ENCODE results near the gene ANKAR. TPM values are rescaled to one million over a fixed set of nuclear protein-coding genes. Genes with fewer than 3 reads are reported as not detected.

Gene ANKAR
- total RNA-seq, 1 experiment from 2014 or later, result 4.4 TPM

DNA sequence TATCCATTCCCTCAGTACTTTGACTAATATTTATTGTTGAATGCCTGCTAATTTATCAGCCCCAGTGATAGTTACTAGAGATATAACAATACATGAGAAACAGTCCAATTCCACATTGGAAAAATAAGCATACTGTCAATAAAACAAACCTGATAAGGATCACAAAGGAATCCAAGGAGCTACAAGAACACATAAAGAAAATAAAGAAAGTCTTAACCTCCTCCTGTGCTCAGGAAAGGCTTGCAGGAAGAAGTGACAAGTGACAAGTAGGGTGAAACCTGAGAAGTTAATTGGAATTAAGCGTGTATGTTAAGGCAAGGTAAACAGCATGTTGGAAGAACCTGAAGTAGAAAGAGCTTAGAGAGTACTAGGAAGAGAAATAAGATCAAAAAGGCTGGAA lies 33.5 kb upstream of the ANKAR start:
- TF ChIP-seq TCF7L2 (IDR thresholded peaks at IDR 0.05; ENCODE audit: low read depth, low read length) (no peak), SIN3A (IDR thresholded peaks at IDR 0.05; ENCODE audit: borderline replicate concordance, insufficient read depth, low read depth, low read length) (no peak), POLR2AphosphoS5 (IDR thresholded peaks at IDR 0.05; ENCODE audit: low read depth, low read length) (no peak)
- TF ChIP-seq, protein P1, sequence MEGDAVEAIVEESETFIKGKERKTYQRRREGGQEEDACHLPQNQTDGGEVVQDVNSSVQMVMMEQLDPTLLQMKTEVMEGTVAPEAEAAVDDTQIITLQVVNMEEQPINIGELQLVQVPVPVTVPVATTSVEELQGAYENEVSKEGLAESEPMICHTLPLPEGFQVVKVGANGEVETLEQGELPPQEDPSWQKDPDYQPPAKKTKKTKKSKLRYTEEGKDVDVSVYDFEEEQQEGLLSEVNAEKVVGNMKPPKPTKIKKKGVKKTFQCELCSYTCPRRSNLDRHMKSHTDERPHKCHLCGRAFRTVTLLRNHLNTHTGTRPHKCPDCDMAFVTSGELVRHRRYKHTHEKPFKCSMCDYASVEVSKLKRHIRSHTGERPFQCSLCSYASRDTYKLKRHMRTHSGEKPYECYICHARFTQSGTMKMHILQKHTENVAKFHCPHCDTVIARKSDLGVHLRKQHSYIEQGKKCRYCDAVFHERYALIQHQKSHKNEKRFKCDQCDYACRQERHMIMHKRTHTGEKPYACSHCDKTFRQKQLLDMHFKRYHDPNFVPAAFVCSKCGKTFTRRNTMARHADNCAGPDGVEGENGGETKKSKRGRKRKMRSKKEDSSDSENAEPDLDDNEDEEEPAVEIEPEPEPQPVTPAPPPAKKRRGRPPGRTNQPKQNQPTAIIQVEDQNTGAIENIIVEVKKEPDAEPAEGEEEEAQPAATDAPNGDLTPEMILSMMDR (IDR thresholded peaks at IDR 0.05), result no peak
- TF ChIP-seq, protein P2, sequence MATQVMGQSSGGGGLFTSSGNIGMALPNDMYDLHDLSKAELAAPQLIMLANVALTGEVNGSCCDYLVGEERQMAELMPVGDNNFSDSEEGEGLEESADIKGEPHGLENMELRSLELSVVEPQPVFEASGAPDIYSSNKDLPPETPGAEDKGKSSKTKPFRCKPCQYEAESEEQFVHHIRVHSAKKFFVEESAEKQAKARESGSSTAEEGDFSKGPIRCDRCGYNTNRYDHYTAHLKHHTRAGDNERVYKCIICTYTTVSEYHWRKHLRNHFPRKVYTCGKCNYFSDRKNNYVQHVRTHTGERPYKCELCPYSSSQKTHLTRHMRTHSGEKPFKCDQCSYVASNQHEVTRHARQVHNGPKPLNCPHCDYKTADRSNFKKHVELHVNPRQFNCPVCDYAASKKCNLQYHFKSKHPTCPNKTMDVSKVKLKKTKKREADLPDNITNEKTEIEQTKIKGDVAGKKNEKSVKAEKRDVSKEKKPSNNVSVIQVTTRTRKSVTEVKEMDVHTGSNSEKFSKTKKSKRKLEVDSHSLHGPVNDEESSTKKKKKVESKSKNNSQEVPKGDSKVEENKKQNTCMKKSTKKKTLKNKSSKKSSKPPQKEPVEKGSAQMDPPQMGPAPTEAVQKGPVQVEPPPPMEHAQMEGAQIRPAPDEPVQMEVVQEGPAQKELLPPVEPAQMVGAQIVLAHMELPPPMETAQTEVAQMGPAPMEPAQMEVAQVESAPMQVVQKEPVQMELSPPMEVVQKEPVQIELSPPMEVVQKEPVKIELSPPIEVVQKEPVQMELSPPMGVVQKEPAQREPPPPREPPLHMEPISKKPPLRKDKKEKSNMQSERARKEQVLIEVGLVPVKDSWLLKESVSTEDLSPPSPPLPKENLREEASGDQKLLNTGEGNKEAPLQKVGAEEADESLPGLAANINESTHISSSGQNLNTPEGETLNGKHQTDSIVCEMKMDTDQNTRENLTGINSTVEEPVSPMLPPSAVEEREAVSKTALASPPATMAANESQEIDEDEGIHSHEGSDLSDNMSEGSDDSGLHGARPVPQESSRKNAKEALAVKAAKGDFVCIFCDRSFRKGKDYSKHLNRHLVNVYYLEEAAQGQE (IDR thresholded peaks at IDR 0.05; ENCODE audit: insufficient read depth in 1 of 2, low read depth in 2 of 2, low read length in 1 of 2), result no peak
- DNase-seq (ENCODE audit: low read depth, low spot score) (no peak), ATAC-seq (no peak)
- Histone ChIP-seq H3K9me3 (ENCODE audit: control insufficient read depth, insufficient read depth, low read depth, low read length) (no peaks in the 10 kb centered on the region), H3K4me3 (ENCODE audit: low read depth in 2 of 2, low read length in 2 of 2) (no peak overlapping the region), H3K4me1 (ENCODE audit: control insufficient read depth, insufficient read depth, low read length) (no peaks in the 10 kb centered on the region), H3K27me3 (ENCODE audit: control insufficient read depth, insufficient read depth, low read length) (no peaks in the 10 kb centered on the region), H3K27ac (ENCODE audit: low read length) (no peak overlapping the region), H3K36me3 (ENCODE audit: control insufficient read depth, insufficient read depth, low read length) (no peaks in the 10 kb centered on the region)
- in situ Hi-C loops (cut with HindIII; ENCODE audit: low pct_unique_long_range_greater_than_20kb, low sequenced_read_pairs) (no loop called here), intact Hi-C loops (cut with micrococcal nuclease; ENCODE audit: unreplicated experiment) (no loop called here)
- CTCF ChIA-PET, result no interaction called here
- POLR2A ChIA-PET, result no interaction called here
- BruUV-seq (replicated peaks), result no TSS peak

DNA sequence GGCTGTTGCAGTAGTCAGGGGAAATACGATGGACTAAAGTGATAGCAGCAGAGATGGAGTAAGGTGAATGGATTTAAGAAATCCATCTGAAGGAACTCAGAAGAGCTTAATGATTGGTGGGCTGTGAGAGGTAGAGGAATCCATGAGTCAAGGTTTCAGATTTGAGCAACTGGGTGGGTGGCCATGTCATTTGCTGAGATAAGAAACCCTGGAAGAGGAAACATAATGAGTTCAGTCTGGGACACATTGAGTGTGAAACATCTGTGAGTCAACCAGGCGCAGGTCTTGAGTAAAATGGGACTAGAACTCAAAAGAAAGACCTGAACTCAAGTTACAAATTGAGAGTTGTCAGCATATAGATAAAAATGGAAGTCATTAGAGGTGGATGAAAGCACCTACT lies 32.9 kb upstream of the ANKAR start:
- intact Hi-C loops (cut with micrococcal nuclease; ENCODE audit: unreplicated experiment), result no loop called here
- BruUV-seq (replicated peaks), result no TSS peak
- Histone ChIP-seq H3K27me3 (ENCODE audit: control insufficient read depth, insufficient read depth, low read length) (no peaks in the 10 kb centered on the region), H3K4me3 (ENCODE audit: low read depth in 2 of 2, low read length in 2 of 2) (no peak overlapping the region), H3K9me3 (ENCODE audit: control insufficient read depth, insufficient read depth, low read depth, low read length) (no peaks in the 10 kb centered on the region), H3K36me3 (ENCODE audit: control insufficient read depth, insufficient read depth, low read length) (no peaks in the 10 kb centered on the region), H3K4me1 (ENCODE audit: control insufficient read depth, insufficient read depth, low read length) (no peaks in the 10 kb centered on the region), H3K27ac (ENCODE audit: low read length) (no peak overlapping the region)
- ATAC-seq (no peak), DNase-seq (ENCODE audit: low read depth, low spot score) (no peak)
- POLR2A ChIA-PET, result no interaction called here
- in situ Hi-C loops (cut with HindIII; ENCODE audit: low pct_unique_long_range_greater_than_20kb, low sequenced_read_pairs), result no loop called here
- CTCF ChIA-PET, result no interaction called here
- TF ChIP-seq SIN3A (IDR thresholded peaks at IDR 0.05; ENCODE audit: borderline replicate concordance, insufficient read depth, low read depth, low read length) (no peak), TCF7L2 (IDR thresholded peaks at IDR 0.05; ENCODE audit: low read depth, low read length) (no peak), POLR2AphosphoS5 (IDR thresholded peaks at IDR 0.05; ENCODE audit: low read depth, low read length) (no peak)
- TF ChIP-seq, protein P2 (IDR thresholded peaks at IDR 0.05; ENCODE audit: insufficient read depth in 1 of 2, low read depth in 2 of 2, low read length in 1 of 2), result no peak
- TF ChIP-seq, protein P1 (IDR thresholded peaks at IDR 0.05), result no peak

All from Panc1 (cell line).